Adrenal gland (tissue), 5 donors: ENCODE measurements around the gene SPTBN1.

Experiments
- POLR2A ChIP-seq, 2 donors: fragments of 450-650 bp; IDR thresholded peaks; one replicate each; pipeline ENCODE4 v1.6.1; 2017; ENCODE audit warnings: antibody characterized with exemption in 2 of 2, mild to moderate bottlenecking in 2 of 2, moderate library complexity in 1 of 2
- TF ChIP-seq, protein P1 (sequence below), 6 experiments: fragments of 450-650 bp in 4 of 6; fragments of 200-600 bp in 2 of 6; sonication (generic) in 1 of 6; IDR thresholded peaks; 1 replicate in 5 of 6; 2 replicates in 1 of 6; pipeline versions ENCODE4 v1.5.1 to v1.8.0; 2016 to 2021; ENCODE audit warnings: antibody characterized with exemption in 6 of 6, mild to moderate bottlenecking in 2 of 6, moderate library complexity in 1 of 6
- donor health status: DM: no; HTN: no; CAD: no.

DNA sequence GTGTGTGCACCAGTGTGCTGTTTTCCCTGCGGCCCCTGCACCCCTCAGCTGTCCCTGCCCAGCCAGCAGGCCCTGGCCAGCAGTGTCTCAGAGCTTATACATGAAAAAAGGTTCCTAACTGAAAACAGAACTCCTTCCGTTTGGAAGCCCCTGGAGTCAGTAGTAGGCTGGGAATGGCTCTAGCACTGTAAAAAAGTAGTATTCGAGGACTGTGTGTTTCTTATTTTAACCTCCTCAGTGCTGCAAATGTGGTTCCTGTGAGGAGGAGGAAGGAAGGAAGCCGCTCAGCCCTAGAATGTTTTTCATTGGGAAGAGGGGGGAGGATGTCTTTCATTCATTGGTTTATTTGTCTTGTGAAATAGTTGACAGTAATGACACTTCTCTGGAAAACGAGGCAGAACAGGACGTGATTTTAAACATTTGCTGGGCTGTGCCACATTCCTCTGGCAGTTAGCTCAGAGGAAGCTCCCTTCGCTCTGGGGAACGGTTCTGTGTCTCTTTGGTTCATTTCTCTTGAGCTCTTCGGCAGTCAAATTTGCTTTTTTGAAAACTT, 103.5 kb downstream of the SPTBN1 start:
- TF ChIP-seq, protein P1, sequence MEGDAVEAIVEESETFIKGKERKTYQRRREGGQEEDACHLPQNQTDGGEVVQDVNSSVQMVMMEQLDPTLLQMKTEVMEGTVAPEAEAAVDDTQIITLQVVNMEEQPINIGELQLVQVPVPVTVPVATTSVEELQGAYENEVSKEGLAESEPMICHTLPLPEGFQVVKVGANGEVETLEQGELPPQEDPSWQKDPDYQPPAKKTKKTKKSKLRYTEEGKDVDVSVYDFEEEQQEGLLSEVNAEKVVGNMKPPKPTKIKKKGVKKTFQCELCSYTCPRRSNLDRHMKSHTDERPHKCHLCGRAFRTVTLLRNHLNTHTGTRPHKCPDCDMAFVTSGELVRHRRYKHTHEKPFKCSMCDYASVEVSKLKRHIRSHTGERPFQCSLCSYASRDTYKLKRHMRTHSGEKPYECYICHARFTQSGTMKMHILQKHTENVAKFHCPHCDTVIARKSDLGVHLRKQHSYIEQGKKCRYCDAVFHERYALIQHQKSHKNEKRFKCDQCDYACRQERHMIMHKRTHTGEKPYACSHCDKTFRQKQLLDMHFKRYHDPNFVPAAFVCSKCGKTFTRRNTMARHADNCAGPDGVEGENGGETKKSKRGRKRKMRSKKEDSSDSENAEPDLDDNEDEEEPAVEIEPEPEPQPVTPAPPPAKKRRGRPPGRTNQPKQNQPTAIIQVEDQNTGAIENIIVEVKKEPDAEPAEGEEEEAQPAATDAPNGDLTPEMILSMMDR (IDR thresholded peaks at IDR 0.05) = no peak
- TF ChIP-seq POLR2A (IDR thresholded peaks at IDR 0.05) = peak; percentile 57 to 88
